A549 (cell line): ENCODE data around the gene S100A4. TPM values are rescaled to one million over a fixed set of nuclear protein-coding genes. Genes with fewer than 3 reads are reported as not detected.

Experiments
- ATAC-seq, 2 experiments: fragments of 200-7000 bp in 1 of 2; fragments of >200 bp in 1 of 2; cut with Nextera tagmentation in 1 of 2; cut with Tn5 transposase in 1 of 2; 3 replicates each; pipeline versions ENCODE4 v1.8.0 to v1.9.1; 2018 to 2020; ENCODE audit warnings: mild to moderate bottlenecking in 1 of 2, moderate library complexity in 1 of 2
- CTCF ChIA-PET: fragments of 300-600 bp; sonication (Branson Sonifier 250); formaldehyde crosslinking; extraction: SDS; loops from one replicate; lab custom pipeline; 2021; ENCODE audit warnings: antibody characterized with exemption, inconsistent platforms; lab: Yijun Ruan, JAX
- POLR2A ChIA-PET: fragments of 350-600 bp; formaldehyde crosslinking; extraction: SDS; loops from one replicate; lab custom pipeline; 2021; ENCODE audit warnings: antibody characterized with exemption, inconsistent platforms; lab: Yijun Ruan, JAX
- DNase-seq, 2 experiments: peaks; one replicate each; pipeline versions ENCODE4 v3.0.0 to v3.0.0-alpha.2; 2011 to 2016; ENCODE audit warnings: low read depth in 1 of 2, low spot score in 1 of 2
- FAIRE-seq: peaks from 2 replicates; lab custom pipeline; 2011; peaks lifted over from hg19 to GRCh38; lab: Jason Lieb, UNC
- H3K27ac ChIP-seq, 2 experiments: fragments of >200 bp; sonication (Bioruptor Twin); formaldehyde crosslinking; 3 replicates each; pipeline ENCODE4 v1.5.1; 2016 to 2017
- H3K4me1 ChIP-seq: fragments of >200 bp; sonication (Bioruptor Twin); formaldehyde crosslinking; 3 replicates; pipeline ENCODE4 v1.6.1; 2016
- H3K4me2 ChIP-seq: fragments of >200 bp; sonication (Bioruptor Twin); formaldehyde crosslinking; 3 replicates; pipeline ENCODE4 v1.6.1; 2016
- H3K4me3 ChIP-seq: fragments of >200 bp; sonication (Bioruptor Twin); formaldehyde crosslinking; 3 replicates; pipeline ENCODE4 v1.5.1; 2016
- H3K9me3 ChIP-seq: fragments of >200 bp; sonication (Bioruptor Twin); formaldehyde crosslinking; 3 replicates; pipeline ENCODE4 v1.6.1; 2016
- CBX2 ChIP-seq: fragments of 200-600 bp; sonication (generic); IDR thresholded peaks from 2 replicates; pipeline ENCODE4 v1.6.1; 2016; ENCODE audit warnings: low read depth, mild to moderate bottlenecking, borderline replicate concordance
- CHD2 ChIP-seq: fragments of 150-350 bp; IDR thresholded peaks from 2 replicates; pipeline ENCODE4 v1.6.1; 2014; ENCODE audit warnings: low read length; ENCODE audit not compliant: partially characterized antibody
- ESRRA ChIP-seq: fragments of 150-350 bp; IDR thresholded peaks from 2 replicates; pipeline ENCODE4 v1.6.1; 2014; ENCODE audit warnings: mild to moderate bottlenecking, low read length, borderline replicate concordance
- FOSL2 ChIP-seq, 2 experiments: fragments of 450-650 bp in 1 of 2; fragments of >200 bp in 1 of 2; sonication (Bioruptor Twin) in 1 of 2; formaldehyde crosslinking; IDR thresholded peaks; 2 replicates each; pipeline versions ENCODE4 v1.5.0 to v1.6.1; 2016 to 2020; ENCODE audit warnings: mild to moderate bottlenecking in 1 of 2, moderate library complexity in 1 of 2
- HDAC2 ChIP-seq: fragments of 200-600 bp; sonication (generic); IDR thresholded peaks from 2 replicates; pipeline ENCODE4 v1.6.1; 2016
- HOXA7 ChIP-seq: fragments of 250-450 bp; sonication (Bioruptor Pico); IDR thresholded peaks from 2 replicates; pipeline ENCODE4 v1.5.0; 2020; ENCODE audit warnings: mild to moderate bottlenecking, moderate library complexity
- HOXB5 ChIP-seq: fragments of 250-450 bp; sonication (Bioruptor Pico); IDR thresholded peaks from 2 replicates; pipeline ENCODE4 v1.5.0; 2020; ENCODE audit warnings: mild to moderate bottlenecking, moderate library complexity
- JUN ChIP-seq, 2 experiments: fragments of >200 bp; sonication (Bioruptor Twin); formaldehyde crosslinking; IDR thresholded peaks; 2 replicates in 1 of 2; 3 replicates in 1 of 2; pipeline ENCODE4 v1.6.1; 2016 to 2017
- JUNB ChIP-seq: fragments of >200 bp; sonication (Bioruptor Twin); formaldehyde crosslinking; IDR thresholded peaks from 2 replicates; pipeline ENCODE4 v1.6.1; 2016
- KDM1A ChIP-seq: fragments of 200-600 bp; sonication (generic); IDR thresholded peaks from 2 replicates; pipeline ENCODE4 v1.6.1; 2016; ENCODE audit warnings: low read depth, mild to moderate bottlenecking
- MAZ ChIP-seq: fragments of 150-350 bp; IDR thresholded peaks from 2 replicates; pipeline ENCODE4 v1.6.1; 2014; ENCODE audit warnings: antibody characterized with exemption, low read depth, low read length, borderline replicate concordance
- NPAS2 ChIP-seq: fragments of 250-450 bp; sonication (Bioruptor Pico); IDR thresholded peaks from 2 replicates; pipeline ENCODE4 v1.8.0; 2022; ENCODE audit warnings: mild to moderate bottlenecking, moderate library complexity, borderline replicate concordance
- NR3C1 ChIP-seq: fragments of >200 bp; sonication (Bioruptor Twin); formaldehyde crosslinking; IDR thresholded peaks from 3 replicates; pipeline ENCODE4 v1.6.1; 2017
- POLR2A ChIP-seq: IDR thresholded peaks from 2 replicates; pipeline ENCODE4 v1.6.1; 2012; ENCODE audit warnings: mild to moderate bottlenecking, low read length
- RAD21 ChIP-seq, 2 experiments: fragments of >200 bp in 1 of 2; sonication (Bioruptor Twin) in 1 of 2; formaldehyde crosslinking in 1 of 2; IDR thresholded peaks in 1 of 2; conservative IDR thresholded peaks in 1 of 2; 2 replicates in 1 of 2; 3 replicates in 1 of 2; pipeline ENCODE4 v1.6.1; 2012 to 2018; ENCODE audit warnings: inconsistent platforms in 1 of 2
- SMC3 ChIP-seq: fragments of >200 bp; sonication (Bioruptor Twin); formaldehyde crosslinking; IDR thresholded peaks from 3 replicates; pipeline ENCODE4 v1.6.1; 2018; ENCODE audit warnings: inconsistent platforms
- TP53 ChIP-seq: fragments of 250-450 bp; sonication (Bioruptor Pico); IDR thresholded peaks from 2 replicates; pipeline ENCODE4 v1.5.0; 2021; ENCODE audit warnings: mild to moderate bottlenecking, moderate library complexity
- ZC3H11A ChIP-seq: fragments of 450-650 bp; IDR thresholded peaks from 2 replicates; pipeline ENCODE4 v1.6.1; 2014; ENCODE audit warnings: antibody characterized with exemption, mild to moderate bottlenecking
- ZNF302 ChIP-seq: fragments of 250-450 bp; sonication (Bioruptor Pico); IDR thresholded peaks from 2 replicates; pipeline ENCODE4 v1.9.0; 2021; ENCODE audit warnings: inconsistent platforms, mild to moderate bottlenecking, moderate library complexity
- ZSCAN20 ChIP-seq: fragments of 250-450 bp; sonication (Bioruptor Pico); IDR thresholded peaks from 2 replicates; pipeline ENCODE4 v1.8.0; 2022; ENCODE audit warnings: mild to moderate bottlenecking, moderate library complexity
- WGBS: methylation state at CpG from one replicate; pipeline ENCODE4 v1.1.6; 2017; ENCODE audit errors: missing lambda C conversion rate; 5-methylcytosine and 5-hydroxymethylcytosine counted together
- polyA plus RNA-seq, 4 experiments: library from polyadenylated mRNA; depleted of rRNA in 3 of 4; stranded (reverse); fragments of >200 nt; fragmentation: RNase III in 1 of 4; extraction: RNeasy Plus Mini Kit Qiagen cat#74134 plus additional on column Dnase treatment in 1 of 4; gene quantifications; 2 replicates in 3 of 4; 3 replicates in 1 of 4; pipeline ENCODE4 v1.2.3, GENCODE V29; 2011 to 2017
- TF ChIP-seq, protein P1 (sequence below): fragments of >200 bp; sonication (Bioruptor Twin); formaldehyde crosslinking; IDR thresholded peaks from 3 replicates; pipeline ENCODE4 v1.6.1; 2016
- TF ChIP-seq, protein P2 (sequence below): fragments of 200-600 bp; sonication (generic); IDR thresholded peaks from 2 replicates; pipeline ENCODE4 v1.6.1; 2016; ENCODE audit warnings: antibody characterized with exemption, mild to moderate bottlenecking, moderate library complexity
- TF ChIP-seq, protein P3 (sequence below): fragments of 250-450 bp; sonication (Bioruptor Pico); IDR thresholded peaks from 2 replicates; pipeline ENCODE4 v1.5.0; 2020; ENCODE audit warnings: low read depth, mild to moderate bottlenecking, moderate library complexity
- TF ChIP-seq, protein P4 (sequence below): IDR thresholded peaks from 2 replicates; pipeline ENCODE4 v1.6.1; 2012
- TF ChIP-seq, protein P5 (sequence below): IDR thresholded peaks from 2 replicates; pipeline ENCODE4 v1.6.1; 2012; ENCODE audit warnings: low read depth, borderline replicate concordance
- TF ChIP-seq, protein P6 (sequence below): IDR thresholded peaks from 2 replicates; pipeline ENCODE4 v1.6.1; 2012
- TF ChIP-seq, protein P7 (sequence below): fragments of 450-650 bp; IDR thresholded peaks from 2 replicates; pipeline ENCODE4 v1.6.1; 2014; ENCODE audit warnings: antibody characterized with exemption

The S100A4 gene
- polyA plus RNA-seq, 2 of the 4 experiments (the other 2 are of a cell fraction), result 590 to 2,584 TPM

DNA sequence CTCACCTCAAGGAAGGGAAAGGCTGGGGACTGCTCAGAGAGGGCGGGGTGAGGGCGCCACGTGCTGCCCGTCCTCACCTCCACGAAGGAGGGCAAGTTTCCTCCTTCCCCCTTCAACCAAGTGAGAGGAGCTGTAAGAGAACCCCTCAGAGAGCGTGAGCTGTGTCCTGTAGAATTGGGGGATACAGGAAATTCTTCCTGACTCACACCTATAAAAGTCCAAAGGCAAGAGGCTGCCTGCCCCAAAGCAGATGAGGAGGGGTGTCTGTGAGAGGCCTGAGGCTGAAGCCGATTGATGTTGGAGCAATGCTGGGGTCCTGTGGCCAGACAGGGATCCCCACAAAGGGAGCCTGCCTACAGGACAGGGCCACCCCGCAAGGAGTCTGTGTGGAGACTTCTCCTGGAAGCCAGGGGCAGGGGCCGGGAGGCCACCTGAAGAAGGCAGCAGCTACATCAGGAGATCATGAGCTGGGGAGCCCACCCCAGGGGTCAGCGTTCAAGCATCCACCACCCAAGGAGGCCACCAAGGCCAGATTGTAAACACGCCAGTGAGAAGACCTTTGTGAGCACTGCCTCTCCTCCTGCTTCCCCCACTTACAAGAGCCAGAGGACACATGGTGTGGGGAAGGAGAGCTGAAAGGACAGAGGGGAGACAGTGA lies 37.6 kb downstream of the S100A4 start:
- Histone ChIP-seq H3K4me3 (no peak overlapping the region), H3K4me1 (peaks cover 39% of the 10 kb centered on the region), H3K27ac (peak overlapping the region; percentile 87), H3K4me2 (peak overlapping the region; percentile 78; the same call in 2 of the 3 replicates), H3K9me3 (no peaks in the 10 kb centered on the region)
- DNase-seq (no peak), FAIRE-seq (no peak), ATAC-seq (no peak)
- TF ChIP-seq HDAC2 (no peak), NR3C1 (no peak), ESRRA (no peak), HOXB5 (CRISPR knock-in tag) (no peak), JUNB (no peak), HOXA7 (CRISPR knock-in tag) (no peak), RAD21 (conservative IDR thresholded peaks at IDR 0.05 in 1 of 2, IDR thresholded peaks at IDR 0.05 in 1 of 2) (no peak), CBX2 (no peak), ZSCAN20 (CRISPR knock-in tag) (no peak), MAZ (no peak), ZNF302 (CRISPR knock-in tag) (no peak), NPAS2 (CRISPR knock-in tag) (no peak)
- TF ChIP-seq, protein P1, sequence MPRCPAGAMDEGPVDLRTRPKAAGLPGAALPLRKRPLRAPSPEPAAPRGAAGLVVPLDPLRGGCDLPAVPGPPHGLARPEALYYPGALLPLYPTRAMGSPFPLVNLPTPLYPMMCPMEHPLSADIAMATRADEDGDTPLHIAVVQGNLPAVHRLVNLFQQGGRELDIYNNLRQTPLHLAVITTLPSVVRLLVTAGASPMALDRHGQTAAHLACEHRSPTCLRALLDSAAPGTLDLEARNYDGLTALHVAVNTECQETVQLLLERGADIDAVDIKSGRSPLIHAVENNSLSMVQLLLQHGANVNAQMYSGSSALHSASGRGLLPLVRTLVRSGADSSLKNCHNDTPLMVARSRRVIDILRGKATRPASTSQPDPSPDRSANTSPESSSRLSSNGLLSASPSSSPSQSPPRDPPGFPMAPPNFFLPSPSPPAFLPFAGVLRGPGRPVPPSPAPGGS, result no peak
- TF ChIP-seq, protein P2, sequence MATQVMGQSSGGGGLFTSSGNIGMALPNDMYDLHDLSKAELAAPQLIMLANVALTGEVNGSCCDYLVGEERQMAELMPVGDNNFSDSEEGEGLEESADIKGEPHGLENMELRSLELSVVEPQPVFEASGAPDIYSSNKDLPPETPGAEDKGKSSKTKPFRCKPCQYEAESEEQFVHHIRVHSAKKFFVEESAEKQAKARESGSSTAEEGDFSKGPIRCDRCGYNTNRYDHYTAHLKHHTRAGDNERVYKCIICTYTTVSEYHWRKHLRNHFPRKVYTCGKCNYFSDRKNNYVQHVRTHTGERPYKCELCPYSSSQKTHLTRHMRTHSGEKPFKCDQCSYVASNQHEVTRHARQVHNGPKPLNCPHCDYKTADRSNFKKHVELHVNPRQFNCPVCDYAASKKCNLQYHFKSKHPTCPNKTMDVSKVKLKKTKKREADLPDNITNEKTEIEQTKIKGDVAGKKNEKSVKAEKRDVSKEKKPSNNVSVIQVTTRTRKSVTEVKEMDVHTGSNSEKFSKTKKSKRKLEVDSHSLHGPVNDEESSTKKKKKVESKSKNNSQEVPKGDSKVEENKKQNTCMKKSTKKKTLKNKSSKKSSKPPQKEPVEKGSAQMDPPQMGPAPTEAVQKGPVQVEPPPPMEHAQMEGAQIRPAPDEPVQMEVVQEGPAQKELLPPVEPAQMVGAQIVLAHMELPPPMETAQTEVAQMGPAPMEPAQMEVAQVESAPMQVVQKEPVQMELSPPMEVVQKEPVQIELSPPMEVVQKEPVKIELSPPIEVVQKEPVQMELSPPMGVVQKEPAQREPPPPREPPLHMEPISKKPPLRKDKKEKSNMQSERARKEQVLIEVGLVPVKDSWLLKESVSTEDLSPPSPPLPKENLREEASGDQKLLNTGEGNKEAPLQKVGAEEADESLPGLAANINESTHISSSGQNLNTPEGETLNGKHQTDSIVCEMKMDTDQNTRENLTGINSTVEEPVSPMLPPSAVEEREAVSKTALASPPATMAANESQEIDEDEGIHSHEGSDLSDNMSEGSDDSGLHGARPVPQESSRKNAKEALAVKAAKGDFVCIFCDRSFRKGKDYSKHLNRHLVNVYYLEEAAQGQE, result no peak
- ChIA-PET CTCF (interaction anchor here (0.7 to 13.0 kb wide), 13 partner anchors 8 to 168 kb away, joined by 3 to 273 read pairs (median 6); partner anchors contain the start of genes S100A2, S100A6 and S100A9), POLR2A (no interaction called here)
- 86% methylated on average over 9 of the region's 11 CpGs for WGBS

DNA sequence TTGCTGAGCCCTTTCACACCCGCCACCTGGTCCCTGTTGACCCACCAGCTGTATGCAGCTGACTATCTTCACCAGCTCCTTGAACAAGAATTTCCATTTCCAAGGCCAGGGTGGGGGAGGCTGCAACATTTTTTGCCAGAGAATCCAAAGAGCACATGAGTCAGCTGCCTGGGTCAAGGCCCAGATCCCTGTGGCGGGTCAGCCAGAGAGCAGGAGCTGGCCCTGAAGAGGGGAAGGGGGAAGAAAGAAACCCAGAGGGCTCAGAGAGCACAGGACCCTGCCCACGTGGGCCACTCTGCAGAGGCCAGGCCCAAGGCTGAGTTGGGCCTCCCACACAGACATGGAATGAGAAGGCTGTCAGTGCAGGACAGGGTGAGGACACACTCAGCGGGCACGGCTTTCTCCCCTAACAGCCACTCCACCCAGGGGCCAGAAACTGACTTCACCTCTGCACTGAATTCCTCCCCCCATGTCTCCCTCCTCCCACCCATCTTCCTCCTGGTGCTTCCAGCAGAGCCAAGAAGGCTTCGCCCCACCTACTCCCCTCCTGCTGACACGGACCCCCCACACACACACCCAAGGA lies 38.7 kb downstream of the S100A4 start:
- ATAC-seq, result peak; percentile 71 to 75
- WGBS, result 37% methylated on average over 7 of the region's 7 CpGs
- Histone ChIP-seq H3K4me1 (peaks cover 36% of the 10 kb centered on the region), H3K4me3 (no peak overlapping the region), H3K9me3 (no peaks in the 10 kb centered on the region), H3K27ac (peak overlapping the region; percentile 87), H3K4me2 (peak overlapping the region; percentile 78)
- CTCF ChIA-PET, result interaction anchor here (1.2 to 24.0 kb wide), 6 partner anchors 9 to 153 kb away, joined by 3 to 731 read pairs (median 134); partner anchors contain the start of genes PGLYRP4, S100A6 and S100A9
- DNase-seq, result peak; percentile 55 to 69
- no peak for FAIRE-seq
- POLR2A ChIA-PET, result interaction anchor here (0.6 to 1.1 kb wide), 5 partner anchors 14 to 127 kb away, joined by 3 read pairs; partner anchors contain the start of genes CHTOP, S100A4 and S100A6
- TF ChIP-seq SMC3 (no peak), FOSL2 (IDR thresholded peaks at IDR 0.05) (peak; percentile 36; the same call in 1 of the 2 replicates), FOSL2 (CRISPR knock-in tag; IDR thresholded peaks at IDR 0.05) (peak; percentile 43; the same call in 1 of the 2 replicates), JUNB (peak; percentile 37; the same call in 1 of the 2 replicates), HDAC2 (no peak), POLR2A (no peak), JUN (IDR thresholded peaks at IDR 0.05) (peak; percentile 29 to 74; a peak in 3 of 5 replicates), TP53 (CRISPR knock-in tag) (no peak), ZC3H11A (no peak), CHD2 (no peak), KDM1A (no peak), HOXB5 (CRISPR knock-in tag) (no peak)
- TF ChIP-seq, protein P3, sequence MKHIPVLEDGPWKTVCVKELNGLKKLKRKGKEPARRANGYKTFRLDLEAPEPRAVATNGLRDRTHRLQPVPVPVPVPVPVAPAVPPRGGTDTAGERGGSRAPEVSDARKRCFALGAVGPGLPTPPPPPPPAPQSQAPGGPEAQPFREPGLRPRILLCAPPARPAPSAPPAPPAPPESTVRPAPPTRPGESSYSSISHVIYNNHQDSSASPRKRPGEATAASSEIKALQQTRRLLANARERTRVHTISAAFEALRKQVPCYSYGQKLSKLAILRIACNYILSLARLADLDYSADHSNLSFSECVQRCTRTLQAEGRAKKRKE (CRISPR knock-in tag), result 0 out of 2 replicates have a peak, but pooled peaks have one; percentile 31
- TF ChIP-seq, protein P4, sequence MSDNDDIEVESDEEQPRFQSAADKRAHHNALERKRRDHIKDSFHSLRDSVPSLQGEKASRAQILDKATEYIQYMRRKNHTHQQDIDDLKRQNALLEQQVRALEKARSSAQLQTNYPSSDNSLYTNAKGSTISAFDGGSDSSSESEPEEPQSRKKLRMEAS, result peak; percentile 63; the same call in 1 of the 2 replicates
- TF ChIP-seq, protein P5, sequence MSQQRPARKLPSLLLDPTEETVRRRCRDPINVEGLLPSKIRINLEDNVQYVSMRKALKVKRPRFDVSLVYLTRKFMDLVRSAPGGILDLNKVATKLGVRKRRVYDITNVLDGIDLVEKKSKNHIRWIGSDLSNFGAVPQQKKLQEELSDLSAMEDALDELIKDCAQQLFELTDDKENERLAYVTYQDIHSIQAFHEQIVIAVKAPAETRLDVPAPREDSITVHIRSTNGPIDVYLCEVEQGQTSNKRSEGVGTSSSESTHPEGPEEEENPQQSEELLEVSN, result 0 out of 2 replicates have a peak, but pooled peaks have one; percentile 25
- TF ChIP-seq, protein P6, sequence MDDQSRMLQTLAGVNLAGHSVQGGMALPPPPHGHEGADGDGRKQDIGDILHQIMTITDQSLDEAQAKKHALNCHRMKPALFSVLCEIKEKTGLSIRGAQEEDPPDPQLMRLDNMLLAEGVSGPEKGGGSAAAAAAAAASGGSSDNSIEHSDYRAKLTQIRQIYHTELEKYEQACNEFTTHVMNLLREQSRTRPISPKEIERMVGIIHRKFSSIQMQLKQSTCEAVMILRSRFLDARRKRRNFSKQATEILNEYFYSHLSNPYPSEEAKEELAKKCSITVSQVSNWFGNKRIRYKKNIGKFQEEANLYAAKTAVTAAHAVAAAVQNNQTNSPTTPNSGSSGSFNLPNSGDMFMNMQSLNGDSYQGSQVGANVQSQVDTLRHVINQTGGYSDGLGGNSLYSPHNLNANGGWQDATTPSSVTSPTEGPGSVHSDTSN, result peak; percentile 39; the same call in 1 of the 2 replicates
- TF ChIP-seq, protein P7, sequence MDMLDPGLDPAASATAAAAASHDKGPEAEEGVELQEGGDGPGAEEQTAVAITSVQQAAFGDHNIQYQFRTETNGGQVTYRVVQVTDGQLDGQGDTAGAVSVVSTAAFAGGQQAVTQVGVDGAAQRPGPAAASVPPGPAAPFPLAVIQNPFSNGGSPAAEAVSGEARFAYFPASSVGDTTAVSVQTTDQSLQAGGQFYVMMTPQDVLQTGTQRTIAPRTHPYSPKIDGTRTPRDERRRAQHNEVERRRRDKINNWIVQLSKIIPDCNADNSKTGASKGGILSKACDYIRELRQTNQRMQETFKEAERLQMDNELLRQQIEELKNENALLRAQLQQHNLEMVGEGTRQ, result peak; percentile 53; the same call in 1 of the 2 replicates
